A673 (cell line): ENCODE measurements around the gene ARHGAP1. TPM values are rescaled to one million over a fixed set of nuclear protein-coding genes. Genes with fewer than 3 reads are reported as not detected.

Source experiments
- BruUV-seq: library from RNA; stranded (reverse); fragments of 400-500 nt; replicated peaks from 2 replicates; lab custom pipeline; 2021; lab: Mats Ljungman, UMichigan
- CTCF ChIA-PET: fragments of 300-600 bp; sonication (Branson Sonifier 250); formaldehyde crosslinking; loops from one replicate; lab custom pipeline; 2022; ENCODE audit warnings: antibody characterized with exemption; lab: Charles Lee
- POLR2A ChIA-PET: fragments of 300-600 bp; sonication (Branson Sonifier 250); formaldehyde crosslinking; loops from one replicate; lab custom pipeline; 2022; ENCODE audit warnings: antibody characterized with exemption; ENCODE audit not compliant: low non-redundant PET; lab: Charles Lee
- DNase-seq: peaks from one replicate; pipeline ENCODE4 v3.0.0-alpha.2; 2015; ENCODE audit warnings: low spot score
- H3K27ac ChIP-seq: fragments of 200-600 bp; sonication (generic); 2 replicates; pipeline ENCODE4 v1.5.1; 2016; ENCODE audit warnings: mixed run types, low read depth, mild to moderate bottlenecking, mixed read lengths, antibody characterized with exemption, low read length; ENCODE audit not compliant: poor library complexity, severe bottlenecking
- H3K27me3 ChIP-seq: fragments of 200-600 bp; sonication (generic); replicated peaks from 2 replicates; pipeline ENCODE4 v1.6.1; 2017; ENCODE audit warnings: mixed run types, low read depth, mild to moderate bottlenecking, mixed read lengths, antibody characterized with exemption, low read length; ENCODE audit not compliant: insufficient read depth, poor library complexity
- H3K36me3 ChIP-seq: fragments of 200-600 bp; sonication (generic); 2 replicates; pipeline ENCODE4 v1.6.1; 2016; ENCODE audit warnings: mixed run types, mild to moderate bottlenecking, mixed read lengths, antibody characterized with exemption, low read length; ENCODE audit not compliant: insufficient read depth, poor library complexity, severe bottlenecking
- H3K4me1 ChIP-seq: fragments of 200-600 bp; sonication (generic); 2 replicates; pipeline ENCODE4 v1.6.1; 2017; ENCODE audit warnings: mixed run types, mild to moderate bottlenecking, mixed read lengths, antibody characterized with exemption, low read length; ENCODE audit not compliant: insufficient read depth, poor library complexity, severe bottlenecking
- H3K4me3 ChIP-seq: fragments of 200-600 bp; sonication (generic); 2 replicates; pipeline ENCODE4 v1.5.1; 2016; ENCODE audit warnings: low read depth, mixed run types, mild to moderate bottlenecking, mixed read lengths, low read length; ENCODE audit not compliant: poor library complexity, severe bottlenecking
- H3K9me3 ChIP-seq: fragments of 200-600 bp; sonication (generic); 2 replicates; pipeline ENCODE4 v1.6.1; 2016; ENCODE audit warnings: mixed run types, low read depth, mild to moderate bottlenecking, mixed read lengths, antibody characterized with exemption, low read length; ENCODE audit not compliant: poor library complexity, severe bottlenecking
- CTCF ChIP-seq: fragments of 300-800, 200-600 bp; sonication (generic); conservative IDR thresholded peaks from 2 replicates; pipeline ENCODE4 v1.5.1; 2017; ENCODE audit warnings: low read depth, mild to moderate bottlenecking, antibody characterized with exemption, low read length, moderate library complexity, mixed read lengths
- EZH2 ChIP-seq: fragments of 200-600 bp; sonication (generic); IDR thresholded peaks from 2 replicates; pipeline ENCODE4 v1.6.1; 2017; ENCODE audit warnings: borderline replicate concordance, low read depth, mild to moderate bottlenecking, mixed read lengths, antibody characterized with exemption, low read length; ENCODE audit not compliant: poor library complexity, severe bottlenecking
- intact Hi-C: fragments of 100-400 bp; cut with micrococcal nuclease; formaldehyde crosslinking; loops from one replicate; pipeline ENCODE4 v1.10.0; 2022; ENCODE audit not compliant: unreplicated experiment
- total RNA-seq: library from RNA; stranded (reverse); gene quantifications from 2 replicates; pipeline ENCODE4 v1.2.3, GENCODE V29; 2021

ARHGAP1 gene
- total RNA-seq, 1 experiment from 2014 or later: 89.3 TPM

GRCh38 chr11:46745328-46745727 is 44.9 kb upstream of the ARHGAP1 start:
- POLR2A ChIA-PET: no interaction called here
- no peak for TF ChIP-seq CTCF
- no peak for TF ChIP-seq EZH2
- CTCF ChIA-PET: no interaction called here
- H3K4me3 ChIP-seq: no peak overlapping the region
- no peaks in the 10 kb centered on the region for H3K9me3 ChIP-seq
- H3K27ac ChIP-seq: no peak overlapping the region
- peaks cover 95% of the 10 kb centered on the region for H3K36me3 ChIP-seq
- BruUV-seq: no TSS peak
- intact Hi-C loops: no loop called here
- no peak for DNase-seq
- H3K4me1 ChIP-seq: no peaks in the 10 kb centered on the region
- H3K27me3 ChIP-seq: no peaks in the 10 kb centered on the region

GRCh38 chr11:46743693-46744339 is 43.4 kb upstream of the ARHGAP1 start:
- Histone ChIP-seq H3K27me3 (no peaks in the 10 kb centered on the region), H3K4me3 (no peak overlapping the region), H3K27ac (no peak overlapping the region), H3K36me3 (peaks cover 80% of the 10 kb centered on the region), H3K4me1 (no peaks in the 10 kb centered on the region), H3K9me3 (no peaks in the 10 kb centered on the region)
- BruUV-seq: TSS peak; percentile 70
- CTCF ChIA-PET: no interaction called here
- TF ChIP-seq EZH2: no peak
- no peak for TF ChIP-seq CTCF
- POLR2A ChIA-PET: no interaction called here
- DNase-seq: no peak
- intact Hi-C loops: no loop called here

DNA sequence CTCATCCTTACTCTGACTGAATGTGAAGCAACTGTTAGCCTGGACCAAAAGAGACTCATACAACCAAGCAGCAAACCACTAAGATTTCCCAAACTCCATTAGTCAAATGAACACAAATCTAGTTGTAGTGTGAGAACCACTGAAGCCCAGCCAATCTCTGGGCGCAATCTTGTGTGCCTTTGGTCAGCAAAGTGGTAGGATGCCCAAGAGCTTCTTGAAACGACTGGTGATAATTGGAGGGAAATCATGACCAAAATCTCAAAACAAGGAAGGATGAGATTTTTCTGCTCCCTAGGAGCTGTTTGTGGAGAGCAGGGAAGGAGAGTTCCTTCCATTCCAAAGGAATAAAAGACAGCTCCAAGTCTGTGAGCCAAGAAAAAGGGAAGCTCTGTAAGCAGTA is 42.6 kb upstream of the ARHGAP1 start:
- POLR2A ChIA-PET: no interaction called here
- intact Hi-C loops: no loop called here
- CTCF ChIA-PET: interaction anchor here (0.6 kb wide), 1 partner anchor 711 kb away, joined by 5 read pairs; no protein-coding TSS in a partner anchor
- BruUV-seq: no TSS peak
- Histone ChIP-seq H3K27me3 (no peaks in the 10 kb centered on the region), H3K36me3 (peaks cover 72% of the 10 kb centered on the region), H3K27ac (no peak overlapping the region), H3K4me1 (no peaks in the 10 kb centered on the region), H3K9me3 (no peaks in the 10 kb centered on the region), H3K4me3 (no peak overlapping the region)
- TF ChIP-seq EZH2 (no peak), CTCF (no peak)
- no peak for DNase-seq
